HEK293 (cell line): ENCODE measurements around the gene FBXW5.

Experiments
- CTCF ChIP-seq: fragments of 450-650 bp; formaldehyde crosslinking; IDR thresholded peaks from 2 replicates; pipeline ENCODE4 v1.5.1; 2016; ENCODE audit warnings: missing biosample characterization, missing genetic modification characterization
- PRDM1 ChIP-seq: fragments of 450-650 bp; formaldehyde crosslinking; IDR thresholded peaks from 2 replicates; pipeline ENCODE4; 2016; ENCODE audit warnings: missing biosample characterization, missing genetic modification characterization
- ZBTB21 ChIP-seq: fragments of 450-650 bp; formaldehyde crosslinking; IDR thresholded peaks from 2 replicates; pipeline ENCODE4 v1.5.1; 2017; ENCODE audit warnings: missing biosample characterization, missing genetic modification characterization
- ZNF23 ChIP-seq: fragments of 450-650 bp; formaldehyde crosslinking; IDR thresholded peaks from 2 replicates; pipeline ENCODE4 v1.5.1; 2016; ENCODE audit warnings: missing biosample characterization, missing genetic modification characterization, borderline replicate concordance
- ZNF26 ChIP-seq: fragments of 450-650 bp; formaldehyde crosslinking; IDR thresholded peaks from 2 replicates; pipeline ENCODE4 v1.5.1; 2016; ENCODE audit warnings: missing biosample characterization, missing genetic modification characterization
- ZNF302 ChIP-seq: fragments of 450-650 bp; formaldehyde crosslinking; IDR thresholded peaks from 2 replicates; pipeline ENCODE4 v1.5.1; 2016; ENCODE audit warnings: missing biosample characterization, missing genetic modification characterization, low read depth
- ZNF341 ChIP-seq: fragments of 450-650 bp; formaldehyde crosslinking; IDR thresholded peaks from 2 replicates; pipeline ENCODE4; 2016; ENCODE audit warnings: low read depth, missing biosample characterization, missing genetic modification characterization
- ZNF354C ChIP-seq: fragments of 450-650 bp; formaldehyde crosslinking; IDR thresholded peaks from 2 replicates; pipeline ENCODE4 v1.5.1; 2016; ENCODE audit warnings: missing biosample characterization, missing genetic modification characterization, low read depth, borderline replicate concordance
- ZNF501 ChIP-seq: fragments of 450-650 bp; formaldehyde crosslinking; IDR thresholded peaks from 2 replicates; pipeline ENCODE4 v1.5.1; 2016; ENCODE audit warnings: missing biosample characterization, missing genetic modification characterization
- ZNF561 ChIP-seq: fragments of 450-650 bp; IDR thresholded peaks from 2 replicates; pipeline ENCODE4 v1.5.1; 2018; ENCODE audit warnings: missing biosample characterization, missing genetic modification characterization, borderline replicate concordance
- ZNF670 ChIP-seq: fragments of 450-650 bp; formaldehyde crosslinking; IDR thresholded peaks from 2 replicates; pipeline ENCODE4 v1.5.1; 2016; ENCODE audit warnings: missing biosample characterization, missing genetic modification characterization, low read depth
- ZNF768 ChIP-seq: fragments of 450-650 bp; formaldehyde crosslinking; IDR thresholded peaks from 2 replicates; pipeline ENCODE4 v1.5.1; 2018; ENCODE audit warnings: missing biosample characterization, mild to moderate bottlenecking, missing genetic modification characterization
- ZNF792 ChIP-seq: fragments of 450-650 bp; formaldehyde crosslinking; IDR thresholded peaks from 2 replicates; pipeline ENCODE4 v1.5.1; 2016; ENCODE audit warnings: missing biosample characterization, missing genetic modification characterization

GRCh38 chr9:136952876-136953770 is 8.6 kb upstream of the FBXW5 start:
- TF ChIP-seq CTCF (tag by site-specific recombination) (no peak), ZNF23 (tag by site-specific recombination) (no peak), ZNF26 (tag by site-specific recombination) (no peak), ZNF354C (tag by site-specific recombination) (no peak), PRDM1 (tag by site-specific recombination) (no peak), ZNF341 (tag by site-specific recombination) (no peak), ZNF561 (tag by site-specific recombination) (no peak), ZNF768 (tag by site-specific recombination) (no peak), ZNF792 (tag by site-specific recombination) (no peak), ZNF670 (tag by site-specific recombination) (no peak), ZBTB21 (tag by site-specific recombination) (no peak), ZNF302 (tag by site-specific recombination) (no peak), ZNF501 (tag by site-specific recombination) (no peak)
